ENCODE results near the gene TMC2. TPM values are rescaled to one million over a fixed set of nuclear protein-coding genes. Genes with fewer than 3 reads are reported as not detected.

TMC2 gene
- total RNA-seq, 1 donor from 2014 or later, result 0.11 TPM

DNA sequence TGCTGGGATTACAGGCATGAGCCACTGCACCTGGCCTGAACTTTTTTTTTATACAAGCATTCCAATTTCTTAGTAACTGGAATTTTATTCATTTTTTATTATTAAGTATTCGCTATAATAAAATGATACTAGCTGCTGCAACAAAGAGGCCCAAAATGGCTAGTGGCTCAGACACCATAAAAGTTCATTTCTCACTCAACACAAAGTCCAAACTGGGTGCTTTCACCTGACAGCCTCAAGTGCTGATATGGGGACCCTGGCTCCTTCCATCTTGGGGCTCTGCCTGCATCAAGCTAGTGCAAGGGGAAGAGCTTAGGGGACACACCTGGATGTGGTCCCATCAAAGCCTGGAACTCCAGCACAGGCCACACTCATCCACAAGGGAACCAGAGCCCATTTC, 103.9 kb downstream of the TMC2 start:
- Mint-ChIP-seq H3K4me1 (no peaks in the 10 kb centered on the region), H3K36me3 (peaks cover 1% of the 10 kb centered on the region), H3K27me3 (ENCODE audit: low read depth) (peaks cover 15% of the 10 kb centered on the region), H3K4me3 (no peak overlapping the region), H3K9me3 (peaks cover 3% of the 10 kb centered on the region), H3K27ac (no peak overlapping the region)
- DNase-seq (ENCODE audit: low spot score in 2 of 2, unreplicated experiment in 2 of 2), result no peak
- TF ChIP-seq, protein P1, sequence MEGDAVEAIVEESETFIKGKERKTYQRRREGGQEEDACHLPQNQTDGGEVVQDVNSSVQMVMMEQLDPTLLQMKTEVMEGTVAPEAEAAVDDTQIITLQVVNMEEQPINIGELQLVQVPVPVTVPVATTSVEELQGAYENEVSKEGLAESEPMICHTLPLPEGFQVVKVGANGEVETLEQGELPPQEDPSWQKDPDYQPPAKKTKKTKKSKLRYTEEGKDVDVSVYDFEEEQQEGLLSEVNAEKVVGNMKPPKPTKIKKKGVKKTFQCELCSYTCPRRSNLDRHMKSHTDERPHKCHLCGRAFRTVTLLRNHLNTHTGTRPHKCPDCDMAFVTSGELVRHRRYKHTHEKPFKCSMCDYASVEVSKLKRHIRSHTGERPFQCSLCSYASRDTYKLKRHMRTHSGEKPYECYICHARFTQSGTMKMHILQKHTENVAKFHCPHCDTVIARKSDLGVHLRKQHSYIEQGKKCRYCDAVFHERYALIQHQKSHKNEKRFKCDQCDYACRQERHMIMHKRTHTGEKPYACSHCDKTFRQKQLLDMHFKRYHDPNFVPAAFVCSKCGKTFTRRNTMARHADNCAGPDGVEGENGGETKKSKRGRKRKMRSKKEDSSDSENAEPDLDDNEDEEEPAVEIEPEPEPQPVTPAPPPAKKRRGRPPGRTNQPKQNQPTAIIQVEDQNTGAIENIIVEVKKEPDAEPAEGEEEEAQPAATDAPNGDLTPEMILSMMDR (IDR thresholded peaks at IDR 0.05; ENCODE audit: unreplicated experiment), result no peak

DNA sequence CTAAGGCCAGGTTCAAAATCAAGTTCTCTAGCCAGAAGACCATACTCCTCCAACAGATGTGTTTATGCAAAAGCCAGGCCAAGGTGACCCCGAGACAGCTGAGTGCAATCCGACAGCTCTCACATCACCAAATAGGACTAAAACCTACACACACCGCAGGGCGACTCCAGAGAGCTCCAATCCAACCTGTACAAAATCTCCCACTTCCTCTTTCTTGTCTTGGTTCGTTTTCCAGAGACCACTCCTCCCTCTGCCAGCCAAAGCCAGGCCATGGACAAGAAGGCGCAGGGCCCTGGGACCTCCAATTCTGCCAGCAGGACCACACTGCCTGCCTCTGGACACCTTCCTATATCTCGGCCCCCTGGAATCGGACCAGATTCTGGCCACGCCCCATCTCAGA, 104.5 kb downstream of the TMC2 start:
- Mint-ChIP-seq H3K27ac (no peak overlapping the region), H3K4me1 (no peaks in the 10 kb centered on the region), H3K9me3 (peaks cover 3% of the 10 kb centered on the region), H3K4me3 (no peak overlapping the region), H3K27me3 (ENCODE audit: low read depth) (peaks cover 10% of the 10 kb centered on the region), H3K36me3 (peaks cover 1% of the 10 kb centered on the region)
- TF ChIP-seq, protein P1 (IDR thresholded peaks at IDR 0.05; ENCODE audit: unreplicated experiment), result no peak
- DNase-seq (ENCODE audit: low spot score in 2 of 2, unreplicated experiment in 2 of 2), result no peak

DNA sequence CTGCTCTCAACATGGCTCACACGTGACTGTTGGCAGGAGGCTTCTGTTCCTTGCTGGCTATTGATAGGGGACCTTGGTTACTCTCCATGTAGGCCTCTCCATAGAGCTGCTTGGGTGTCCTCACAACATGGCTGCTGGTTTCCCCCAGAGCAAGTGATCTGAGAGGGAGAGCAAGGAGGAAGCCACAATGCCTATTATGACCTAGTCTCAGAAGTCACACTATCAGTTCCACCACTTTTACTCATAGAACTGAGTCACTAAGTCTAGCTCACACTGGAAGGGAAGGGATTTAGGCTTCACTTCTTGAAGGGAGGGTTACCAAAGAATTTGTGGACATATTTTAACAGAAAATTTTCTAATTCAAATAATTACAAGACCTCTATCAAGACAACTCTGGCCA, 107.3 kb downstream of the TMC2 start:
- no peak for DNase-seq (ENCODE audit: low spot score in 2 of 2, unreplicated experiment in 2 of 2)
- Mint-ChIP-seq H3K27me3 (ENCODE audit: low read depth) (peaks cover 2% of the 10 kb centered on the region), H3K4me1 (no peaks in the 10 kb centered on the region), H3K36me3 (peaks cover 1% of the 10 kb centered on the region), H3K9me3 (peaks cover 3% of the 10 kb centered on the region), H3K27ac (no peak overlapping the region), H3K4me3 (no peak overlapping the region)
- TF ChIP-seq, protein P1 (IDR thresholded peaks at IDR 0.05; ENCODE audit: unreplicated experiment), result no peak

DNA sequence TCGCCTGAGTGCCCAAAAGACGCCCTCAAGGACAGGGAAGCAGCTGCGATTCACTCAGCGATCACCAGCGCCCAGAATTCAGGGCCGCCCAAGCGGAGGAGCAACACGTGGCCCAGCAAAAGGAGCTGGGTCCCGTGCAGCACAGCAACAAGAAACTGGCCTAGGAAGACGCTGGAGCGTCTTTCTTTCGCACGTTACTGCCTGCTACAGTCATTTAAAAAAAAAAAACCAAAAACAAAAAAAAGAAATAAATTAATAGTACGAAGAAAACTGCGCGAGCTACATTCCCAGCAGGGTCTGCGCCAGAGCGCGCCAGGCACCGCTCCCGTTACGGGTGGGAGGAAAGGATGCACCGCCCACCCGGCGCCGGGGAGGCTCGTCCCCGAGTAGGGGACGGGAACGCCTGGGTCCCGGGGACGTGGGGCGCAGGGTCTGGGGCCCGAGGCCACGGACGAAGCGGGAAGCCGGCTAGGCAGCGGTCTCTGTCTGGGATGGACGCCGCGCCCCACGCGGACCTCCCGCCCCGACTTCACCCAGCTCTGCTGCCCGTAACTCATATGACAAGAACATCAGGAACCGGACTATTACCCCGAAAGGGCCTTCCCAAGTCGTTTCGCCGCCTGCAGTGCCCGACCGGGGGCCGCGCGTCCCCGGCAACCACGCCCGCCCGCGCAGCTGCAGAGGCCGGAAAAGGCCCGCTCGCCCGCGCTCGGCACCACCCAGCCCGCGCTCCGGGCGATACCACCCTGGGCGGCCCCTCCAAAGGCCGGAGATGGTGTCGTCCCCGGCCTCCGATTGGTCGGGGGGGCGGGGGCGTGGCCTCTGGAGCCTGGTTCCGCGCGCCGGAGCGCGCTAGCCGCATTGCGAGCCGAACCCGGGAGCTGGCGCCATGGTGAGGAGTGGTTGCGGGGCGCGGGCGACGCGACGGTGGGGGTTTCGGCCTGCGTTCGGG, 115.7 kb downstream of the TMC2 start, which contains the start of gene NOP56:
Gene NOP56 (plus strand): TSS at position 861 of the 952 bp plus-strand sequence. CDS start 29 bp downstream, at position 890.
- Mint-ChIP-seq H3K27me3 (ENCODE audit: low read depth) (no peaks in the 10 kb centered on the region), H3K4me1 (peaks cover 18% of the 10 kb centered on the region), H3K27ac (peak within 1 kb of the TSS; percentile 96), H3K36me3 (peaks cover 18% of the 10 kb centered on the region), H3K4me3 (peak within 1 kb of the TSS; percentile 88), H3K9me3 (no peaks in the 10 kb centered on the region)
- TF ChIP-seq, protein P1 (IDR thresholded peaks at IDR 0.05; ENCODE audit: unreplicated experiment), result no peak
- peak; percentile 86 to 97 for DNase-seq (ENCODE audit: low spot score in 2 of 2, unreplicated experiment in 2 of 2)

DNA sequence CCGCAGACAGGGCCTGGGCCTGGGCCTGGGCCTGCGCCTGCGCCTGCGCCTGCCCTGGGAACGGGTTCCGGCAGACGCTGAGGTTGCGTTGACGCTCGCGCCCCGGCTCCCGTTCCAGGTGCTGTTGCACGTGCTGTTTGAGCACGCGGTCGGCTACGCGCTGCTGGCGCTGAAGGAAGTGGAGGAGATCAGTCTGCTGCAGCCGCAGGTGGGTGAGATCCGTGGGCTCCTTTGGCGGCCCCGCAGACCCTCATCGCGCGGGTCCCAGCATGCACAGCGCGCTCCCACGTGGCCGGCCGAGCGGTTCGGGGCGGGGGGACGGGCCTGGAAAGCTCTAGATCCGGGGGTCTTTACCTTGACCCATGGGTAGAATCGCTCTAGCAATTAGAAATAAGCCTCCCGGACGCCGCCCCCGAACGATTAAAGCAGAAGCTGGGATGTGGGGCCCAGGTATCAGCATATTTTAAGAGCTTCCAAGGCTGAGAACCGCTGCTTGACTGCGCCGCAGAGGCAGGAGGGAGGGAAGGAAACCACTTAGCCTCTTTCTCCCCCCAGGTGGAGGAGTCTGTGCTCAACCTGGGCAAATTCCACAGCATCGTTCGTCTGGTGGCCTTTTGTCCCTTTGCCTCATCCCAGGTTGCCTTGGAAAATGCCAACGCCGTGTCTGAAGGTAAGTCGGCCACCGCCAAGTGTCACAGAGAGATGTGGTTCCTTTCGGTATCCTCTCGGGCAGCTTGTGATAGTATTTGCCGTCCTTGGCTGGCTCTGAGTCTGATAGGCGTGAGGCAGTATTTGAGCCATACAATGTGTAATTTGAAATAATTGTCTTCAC, 116.6 kb downstream of the TMC2 start:
- Mint-ChIP-seq H3K27ac (peak overlapping the region; percentile 95), H3K4me1 (peaks cover 18% of the 10 kb centered on the region), H3K4me3 (peak overlapping the region; percentile 87), H3K27me3 (ENCODE audit: low read depth) (no peaks in the 10 kb centered on the region), H3K36me3 (peaks cover 27% of the 10 kb centered on the region), H3K9me3 (no peaks in the 10 kb centered on the region)
- DNase-seq (ENCODE audit: low spot score in 2 of 2, unreplicated experiment in 2 of 2), result no peak
- TF ChIP-seq, protein P1 (IDR thresholded peaks at IDR 0.05; ENCODE audit: unreplicated experiment), result no peak

Data from mesothelial cell of epicardium (in vitro differentiated cells).